NCI-H2227 (cell line): Measurements from ENCODE around the gene PPFIA1.
A peak's percentile ranks its signal among the peaks of the same experiment; 100 is the strongest.
"Not testable (repeated sequence)": the region's sequence is repeated elsewhere in the genome, so short reads cannot be mapped to it uniquely, and the experiment has no call there.

Experiments
- DNase-seq: peaks from one replicate; lab custom pipeline; 2025; ENCODE audit not compliant: unreplicated experiment; lab: John Stamatoyannopoulos, UW

The PPFIA1 gene

DNA sequence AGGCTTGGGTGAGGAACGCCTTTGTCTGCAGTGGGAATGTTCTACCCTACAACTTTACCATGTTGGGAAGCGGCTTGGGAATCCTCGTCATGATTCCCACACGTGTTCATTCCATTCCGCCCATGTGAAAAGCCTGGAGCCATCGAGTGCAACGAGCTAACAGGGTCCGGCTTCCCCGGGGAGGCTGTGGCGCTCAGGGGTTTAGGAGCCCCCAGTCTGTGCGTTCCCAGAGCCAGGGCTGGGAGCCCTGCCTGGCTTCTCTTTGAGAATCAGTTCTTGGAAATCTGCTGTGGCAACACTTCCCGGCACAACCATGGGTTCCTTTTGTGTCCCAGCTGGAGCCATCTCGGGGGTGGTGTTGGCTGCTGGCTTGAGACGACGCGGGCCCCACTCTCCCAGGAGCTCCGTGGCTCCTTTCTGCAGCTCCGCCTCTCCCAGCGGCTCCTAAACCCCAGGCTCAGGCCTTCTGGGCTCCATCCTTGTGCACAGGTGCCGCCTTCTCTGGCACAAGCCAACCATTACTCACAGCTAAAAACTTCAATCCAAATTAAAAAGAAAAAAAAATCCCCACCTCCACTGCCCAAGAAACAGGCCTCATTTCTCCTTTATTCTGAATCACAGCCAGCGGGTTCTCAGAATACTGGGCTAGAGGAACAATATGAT lies 18.7 kb upstream of the PPFIA1 start:
- DNase-seq, result no peak

DNA sequence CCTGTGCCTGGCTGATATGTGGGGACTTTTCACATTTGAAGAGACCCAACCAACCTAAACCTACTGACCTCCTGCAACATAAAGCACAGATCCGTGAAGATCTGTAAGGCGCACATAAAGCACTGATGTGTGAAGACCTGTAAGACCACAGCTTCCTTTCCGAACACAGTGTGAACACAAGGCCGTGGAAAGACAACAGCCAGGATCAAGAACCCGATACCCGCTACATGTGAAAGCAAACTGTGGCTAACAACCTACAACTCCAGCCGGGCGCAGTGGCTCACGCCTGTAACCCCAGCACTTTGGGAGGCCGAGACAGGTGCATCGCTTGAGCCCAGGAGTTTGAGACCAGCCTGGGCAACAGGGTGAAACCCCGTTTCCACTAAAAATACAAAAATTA lies 17.6 kb upstream of the PPFIA1 start:
- no peak for DNase-seq

DNA sequence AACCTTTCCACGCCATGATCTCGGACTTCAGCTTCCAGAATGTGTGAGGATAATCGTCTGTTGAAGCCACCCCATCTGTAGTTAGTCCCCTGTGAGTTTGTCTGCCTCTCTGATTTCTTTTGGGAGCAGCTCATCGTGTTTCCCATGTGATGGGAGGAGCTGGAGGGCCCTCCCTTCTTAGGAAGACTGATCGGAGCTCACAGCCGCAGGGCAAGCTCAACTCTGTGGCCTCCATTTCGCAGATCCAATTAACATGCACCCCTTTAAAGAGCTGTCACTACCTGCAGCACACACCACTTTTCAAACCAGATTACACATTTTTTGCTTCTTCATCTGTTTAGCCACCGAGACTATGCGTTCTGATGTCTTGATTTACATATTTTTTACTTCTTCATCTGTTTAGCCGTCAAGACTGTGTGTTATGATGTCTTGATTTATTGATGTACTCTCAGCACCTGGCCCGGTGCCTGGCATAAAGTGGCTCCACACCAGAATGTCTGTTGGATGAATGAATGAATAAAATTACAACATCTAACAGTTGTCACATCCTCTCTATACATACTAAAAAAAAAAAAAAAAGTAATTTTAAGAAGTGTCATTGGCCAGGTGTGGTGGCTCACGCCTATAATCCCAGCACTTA lies 14.9 kb upstream of the PPFIA1 start:
- DNase-seq, result no peak

DNA sequence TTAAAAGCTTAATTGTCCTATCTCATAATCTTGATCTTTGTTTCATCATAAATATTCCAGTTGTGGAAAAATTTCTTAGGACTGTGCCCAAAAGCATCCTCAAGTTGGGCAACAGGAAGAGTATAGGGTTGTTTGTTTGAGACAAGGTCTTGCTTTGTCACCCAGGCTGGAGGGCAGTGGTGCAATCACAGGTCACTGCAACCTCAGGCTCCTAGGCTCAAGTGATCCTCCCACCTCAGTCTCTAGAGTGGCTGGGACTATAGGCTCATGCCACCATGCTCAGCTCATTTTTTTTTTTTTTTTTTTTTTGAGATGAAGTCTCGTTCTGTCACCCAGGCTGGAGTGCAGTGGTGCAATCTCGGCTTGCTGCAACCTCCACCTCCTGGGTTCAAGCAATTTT lies 11.4 kb upstream of the PPFIA1 start:
- DNase-seq, result not testable (repeated sequence)

DNA sequence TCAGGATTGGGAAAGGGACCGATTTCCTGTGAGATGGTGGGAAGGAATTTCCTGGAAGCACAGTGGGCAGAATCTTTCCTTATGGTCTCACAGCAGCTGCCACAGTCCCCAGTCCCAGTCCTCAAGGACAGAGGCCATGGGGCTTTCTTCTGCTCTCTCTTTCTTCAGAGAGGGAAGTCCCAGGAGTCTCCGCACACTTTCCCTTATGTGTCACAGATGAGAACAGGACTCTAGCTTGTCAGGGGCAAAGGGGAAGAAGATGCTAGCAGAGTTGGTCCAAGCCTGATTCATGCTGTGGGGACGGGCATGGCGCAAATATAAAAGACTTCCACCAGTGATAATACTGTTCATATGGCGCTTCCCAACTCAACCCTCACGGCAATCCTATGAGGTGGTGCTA lies 7.5 kb upstream of the PPFIA1 start:
- DNase-seq, result no peak

DNA sequence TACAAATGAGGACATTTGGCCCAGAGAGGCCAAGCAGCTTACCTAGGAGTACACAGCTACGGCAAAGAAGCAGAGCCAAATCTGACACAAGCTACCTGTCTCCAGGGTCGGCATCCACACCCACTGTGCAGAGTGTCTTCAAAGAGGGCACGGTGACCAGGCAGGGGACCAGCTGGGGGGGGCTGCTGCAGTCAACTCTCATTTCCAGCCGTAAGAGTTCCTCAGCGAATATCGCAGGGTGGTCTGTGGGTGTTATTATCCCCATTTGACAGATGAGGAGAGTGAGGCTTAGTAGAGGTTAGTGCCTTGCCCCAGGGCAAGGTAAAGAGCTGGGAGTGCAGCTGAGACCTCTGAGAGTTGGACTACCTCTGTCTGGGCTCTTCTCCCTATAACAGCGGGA lies 7.1 kb upstream of the PPFIA1 start:
- no peak for DNase-seq

DNA sequence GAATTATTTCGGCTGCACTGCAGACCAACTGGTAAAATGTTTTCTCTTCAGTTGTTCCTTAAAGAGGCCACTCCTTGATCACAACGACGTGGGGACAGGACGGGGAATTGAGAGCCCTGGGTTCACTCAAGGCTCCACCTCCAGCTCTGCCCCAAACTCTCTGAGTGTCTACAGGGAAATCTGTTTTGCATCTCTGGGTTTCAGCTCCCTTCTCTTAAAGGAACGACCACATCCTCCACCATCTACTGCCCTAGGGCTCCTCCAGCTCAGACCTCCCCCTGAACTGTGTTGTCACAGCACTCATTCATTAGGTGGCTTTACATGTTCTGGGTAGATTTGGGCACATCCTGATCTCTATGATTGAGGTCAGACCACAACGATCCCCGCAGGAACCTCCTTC lies 5.1 kb upstream of the PPFIA1 start:
- no peak for DNase-seq

DNA sequence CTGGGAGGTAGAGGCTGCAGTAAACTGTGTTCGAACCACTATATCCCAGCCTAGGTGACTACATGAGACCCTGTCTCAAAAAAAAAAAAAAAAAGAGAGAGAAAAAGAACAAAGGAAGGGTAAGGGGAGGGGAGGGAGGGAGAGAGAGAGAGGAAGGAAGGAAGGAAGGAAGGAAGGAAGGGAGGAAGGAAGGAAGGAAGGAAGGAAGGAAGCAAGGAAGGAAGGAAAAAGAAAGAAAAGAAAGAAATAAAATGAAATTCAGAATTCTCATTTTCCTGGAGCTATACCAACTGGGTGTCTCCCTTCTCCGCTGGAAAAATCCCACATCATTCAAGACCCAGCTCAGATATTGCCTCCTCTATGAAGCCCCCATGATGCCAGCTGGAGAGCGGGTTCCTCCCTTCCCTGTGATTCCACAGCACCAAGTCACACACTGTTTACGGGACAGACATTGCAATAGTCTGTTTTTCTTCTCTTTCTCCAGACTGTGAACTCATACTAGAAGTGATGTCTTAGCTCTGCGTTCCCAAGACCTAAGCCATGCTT lies 3.0 kb upstream of the PPFIA1 start:
- no peak for DNase-seq

DNA sequence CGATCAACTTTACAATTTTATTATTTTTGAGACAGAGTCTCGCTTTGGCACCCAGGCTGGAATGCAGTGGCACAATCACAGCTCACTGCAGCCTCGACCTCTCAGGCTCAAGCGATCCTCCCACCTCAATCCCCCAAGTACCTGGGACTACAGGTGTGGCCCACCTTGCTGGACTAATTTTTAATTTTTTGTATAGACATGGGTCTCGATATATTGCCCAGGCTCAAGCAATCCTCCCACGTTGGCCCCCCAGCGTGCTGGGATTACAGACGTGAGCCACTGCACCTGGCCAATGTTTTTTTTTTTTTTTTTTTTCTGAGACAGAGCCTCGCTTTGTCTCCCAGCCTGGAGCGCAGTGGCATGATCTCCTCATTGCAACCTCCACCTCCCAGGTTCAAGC lies 2.0 kb upstream of the PPFIA1 start:
- DNase-seq, result no peak

DNA sequence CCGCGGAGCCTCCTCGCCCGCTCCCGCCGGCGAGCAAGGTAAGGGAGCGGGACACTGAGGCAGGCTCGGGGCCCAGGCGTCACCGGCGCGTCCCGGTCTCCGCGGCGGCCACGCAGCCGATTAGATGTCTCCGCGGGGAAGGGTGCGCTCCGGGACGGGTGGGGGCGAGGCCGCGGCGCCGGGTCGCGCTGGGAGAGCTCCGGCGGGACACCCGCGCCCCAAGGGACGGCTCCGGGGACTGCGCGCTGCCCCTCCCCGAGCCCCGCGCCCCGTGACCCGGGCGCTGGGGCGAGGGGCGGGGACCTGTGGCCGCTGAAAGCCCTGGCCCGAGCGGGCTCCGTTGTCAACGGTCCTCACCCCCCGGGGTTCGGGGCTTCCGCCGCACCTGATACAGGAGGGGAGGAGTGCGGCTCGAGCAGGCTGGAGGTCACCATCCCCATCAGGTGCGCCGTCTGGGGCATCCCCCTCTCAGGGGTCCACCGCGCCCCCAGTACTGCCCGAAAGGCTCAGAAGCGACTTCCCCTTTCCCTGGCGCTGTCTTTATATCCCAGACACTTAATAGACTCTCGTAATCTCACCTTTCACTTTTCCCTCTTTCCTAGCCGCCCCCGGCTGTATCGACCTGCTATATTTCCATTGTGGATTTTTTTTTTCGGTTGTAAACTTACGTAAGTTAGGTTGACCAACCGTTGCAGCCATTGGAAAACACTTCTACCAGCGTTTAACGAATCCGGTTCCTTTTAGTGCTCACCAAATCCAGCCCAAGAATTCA lies 573 bp downstream of the PPFIA1 start:
- DNase-seq, result peak; percentile 42

DNA sequence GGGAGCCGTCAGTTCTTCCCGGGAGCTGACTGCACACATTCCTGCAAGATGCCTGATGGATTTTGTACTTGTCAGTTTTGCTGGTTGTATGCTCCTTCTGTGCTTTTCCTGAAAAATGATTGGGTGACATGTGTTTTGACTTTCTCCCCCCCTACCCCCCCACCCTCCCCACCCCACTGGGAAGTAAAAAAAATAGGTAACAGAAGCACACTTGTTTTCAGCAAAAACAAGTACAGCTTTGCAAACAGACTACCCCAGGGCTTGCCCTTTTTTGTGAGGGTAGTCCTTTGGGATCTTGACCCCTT lies 1.1 kb downstream of the PPFIA1 start:
- DNase-seq, result no peak

DNA sequence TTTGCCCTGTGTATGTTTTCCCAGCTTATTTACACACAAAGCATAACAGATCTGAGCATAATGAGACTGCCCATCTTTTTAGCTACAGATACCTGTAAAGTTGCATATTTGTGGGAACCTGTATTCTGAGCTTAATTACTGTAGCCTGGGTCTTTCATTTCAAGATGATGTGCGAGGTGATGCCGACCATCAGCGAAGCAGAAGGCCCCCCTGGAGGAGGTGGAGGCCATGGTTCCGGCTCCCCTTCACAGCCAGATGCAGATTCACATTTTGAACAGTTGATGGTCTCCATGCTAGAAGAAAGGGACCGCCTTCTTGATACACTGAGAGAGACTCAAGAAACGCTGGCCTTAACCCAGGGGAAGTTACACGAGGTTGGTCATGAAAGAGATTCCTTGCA lies 1.5 kb downstream of the PPFIA1 start:
- no peak for DNase-seq

DNA sequence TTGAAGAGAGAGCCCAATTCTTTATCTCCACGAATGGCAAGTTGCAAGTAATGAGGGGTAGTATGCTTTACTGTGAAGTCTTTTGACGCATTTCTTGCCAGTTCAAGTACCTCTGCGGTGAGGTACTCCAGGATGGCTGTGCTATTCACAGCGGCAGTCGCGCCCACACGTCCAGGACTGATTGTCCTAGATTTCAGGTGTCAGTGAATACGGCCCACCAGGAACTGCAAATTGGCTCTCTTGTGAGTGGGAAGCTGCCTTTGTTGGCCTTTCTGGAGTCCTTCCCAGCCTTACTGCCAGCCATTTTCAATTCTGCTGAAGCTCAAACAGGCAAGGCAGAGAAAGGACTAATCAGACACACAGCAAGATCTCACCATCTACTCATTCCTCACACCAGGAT lies 8.5 kb downstream of the PPFIA1 start:
- DNase-seq, result peak; percentile 12

DNA sequence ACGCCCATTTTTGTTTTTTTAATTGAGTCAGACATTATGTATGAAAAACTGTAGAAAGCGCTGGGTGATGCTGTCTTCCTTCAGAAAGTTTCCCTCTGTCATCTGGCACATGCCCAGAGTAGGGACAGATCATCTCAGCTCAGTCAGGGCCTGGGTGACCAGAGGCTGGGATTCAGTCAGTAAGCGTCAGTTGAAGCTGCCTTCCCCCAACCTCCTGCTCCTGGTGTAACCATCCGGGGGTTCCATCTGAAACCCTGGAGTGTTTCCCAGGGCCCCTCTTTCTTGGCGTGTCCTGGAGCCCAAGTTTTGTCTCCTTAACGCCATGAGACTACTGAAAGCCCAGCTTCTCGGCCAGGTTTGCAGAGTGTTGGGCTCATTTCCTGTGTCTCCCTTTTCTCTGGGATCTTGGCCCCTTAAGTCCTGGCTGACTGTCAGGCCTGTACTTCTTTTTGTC lies 10.7 kb downstream of the PPFIA1 start:
- no peak for DNase-seq

DNA sequence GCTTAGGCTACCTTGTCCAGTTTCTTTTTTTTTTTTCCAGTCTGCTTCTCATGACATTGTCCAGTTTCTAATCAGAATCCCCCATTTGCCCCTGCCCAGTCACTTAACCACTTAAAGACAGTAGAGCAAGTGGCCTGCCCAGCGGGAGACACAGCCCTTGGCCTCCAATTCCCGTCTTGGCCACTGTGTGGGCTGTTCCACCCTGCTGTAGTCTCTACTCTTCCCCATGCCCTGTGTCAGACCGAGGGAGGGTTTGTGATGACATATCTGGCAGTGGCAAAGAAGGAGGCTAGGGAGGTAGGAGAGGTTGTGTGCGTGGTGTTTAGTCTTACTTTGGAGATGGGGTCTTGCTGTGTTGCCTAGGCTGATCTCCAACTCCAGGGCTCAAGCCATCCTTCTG lies 11.5 kb downstream of the PPFIA1 start:
- DNase-seq, result no peak

DNA sequence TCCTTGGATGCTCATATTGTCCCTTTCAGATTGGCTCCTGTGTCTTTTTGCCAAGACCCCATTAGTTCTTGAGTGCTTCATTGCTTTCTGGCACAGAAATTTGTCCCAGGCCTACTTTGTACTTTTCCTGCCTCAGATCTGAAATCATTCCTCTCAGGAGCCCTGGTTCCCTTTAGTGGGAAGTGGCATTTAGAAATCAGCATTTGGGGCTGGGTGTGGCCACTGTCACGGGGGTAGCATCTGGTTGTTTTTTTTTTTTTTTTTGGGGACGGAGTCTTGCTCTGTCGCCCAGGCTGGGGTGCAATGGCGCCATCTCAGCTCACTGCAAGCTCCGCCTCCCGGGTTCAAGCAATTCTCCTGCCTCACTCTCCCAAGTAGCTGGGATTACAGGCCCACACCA lies 18.2 kb downstream of the PPFIA1 start:
- DNase-seq, result no peak

DNA sequence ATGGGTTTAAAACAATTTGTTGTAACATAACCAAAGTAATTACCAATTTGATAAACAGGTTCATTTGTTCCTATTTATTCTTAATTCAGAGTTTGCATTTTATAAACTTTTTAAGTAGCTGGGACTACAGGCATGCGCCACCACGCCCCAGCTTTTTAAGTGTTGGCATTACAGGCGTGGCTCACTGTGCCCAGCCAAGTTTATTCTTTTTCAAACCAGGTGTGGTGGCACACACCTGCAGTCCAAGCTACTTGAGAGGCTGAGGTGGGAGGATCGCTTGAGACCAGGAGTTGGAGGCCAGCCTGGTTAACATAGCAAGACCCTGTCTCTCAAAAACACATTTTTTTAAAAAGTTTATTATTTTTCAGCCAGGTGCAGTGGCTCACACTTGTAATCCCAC lies 19.1 kb downstream of the PPFIA1 start:
- no peak for DNase-seq

DNA sequence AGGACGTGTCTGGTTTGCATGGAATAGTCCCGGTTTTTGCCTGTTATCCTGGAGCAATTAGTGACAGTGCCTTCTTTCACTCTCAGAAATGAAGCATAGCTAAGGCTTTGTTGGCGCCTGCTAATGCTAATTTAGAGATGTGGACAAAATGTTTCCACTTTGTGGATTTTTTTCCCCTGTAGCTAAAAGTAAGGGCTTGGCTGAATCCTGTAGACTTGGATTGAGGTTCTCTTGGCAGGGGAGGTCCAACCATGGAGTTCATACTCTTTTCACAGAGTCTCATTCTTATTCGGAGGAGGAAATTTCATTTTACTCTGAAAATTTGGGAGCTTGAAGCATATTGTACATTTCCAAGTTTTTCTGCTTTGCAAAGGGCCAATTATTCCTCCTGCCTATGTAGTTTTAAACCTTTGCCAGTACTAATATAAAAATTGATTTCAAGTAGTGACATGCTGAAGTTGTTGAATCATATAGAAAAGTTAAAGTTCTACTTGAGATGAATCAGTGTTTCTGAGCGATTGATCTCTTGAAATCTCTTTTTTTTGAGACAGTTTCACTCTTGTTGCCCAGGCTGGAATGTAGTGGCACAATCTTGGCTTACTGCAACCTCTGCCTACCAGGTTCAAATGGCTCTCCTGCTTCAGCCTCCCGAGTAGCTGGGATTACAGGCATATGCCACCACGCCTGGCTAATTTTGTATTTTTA lies 20.0 kb downstream of the PPFIA1 start:
- no peak for DNase-seq

DNA sequence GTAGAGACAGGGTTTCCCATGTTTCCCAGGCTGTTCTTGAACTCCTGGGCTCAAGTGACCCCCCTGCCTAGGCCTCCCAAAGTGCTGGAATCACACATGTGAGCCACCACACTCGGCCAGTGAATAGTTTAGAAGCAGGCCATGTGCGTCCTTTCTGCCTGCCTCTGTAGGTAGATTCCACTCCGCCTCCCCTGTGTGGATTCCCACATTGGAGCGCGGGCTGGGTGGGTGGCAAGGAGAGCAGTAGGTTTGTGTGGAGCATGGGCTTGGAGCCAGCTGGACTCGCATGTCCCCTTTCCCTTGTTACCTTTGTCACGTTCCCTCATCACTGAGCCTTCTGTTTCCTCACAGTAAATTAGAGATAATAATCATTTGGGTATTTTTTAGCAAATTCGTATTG lies 21.7 kb downstream of the PPFIA1 start:
- DNase-seq, result no peak

DNA sequence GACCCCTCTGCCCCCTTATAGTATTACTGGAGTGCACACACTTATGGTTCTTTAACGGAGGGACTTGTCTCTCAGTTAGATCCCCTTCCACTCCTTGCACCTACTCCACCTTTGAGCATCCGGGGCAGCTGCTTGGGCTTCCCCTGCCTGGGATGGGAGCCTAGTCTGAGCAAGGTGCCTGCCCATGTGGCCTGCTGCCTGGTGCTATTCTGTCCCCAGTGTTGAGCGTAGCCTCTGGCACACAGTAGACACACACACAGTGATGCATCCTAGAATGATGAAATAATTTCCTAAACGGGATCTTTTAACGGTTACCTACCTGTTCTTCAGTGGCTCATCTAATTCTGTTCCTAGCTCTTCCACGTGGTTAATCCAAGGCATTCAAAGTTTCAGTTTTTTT lies 22.4 kb downstream of the PPFIA1 start:
- DNase-seq, result no peak

DNA sequence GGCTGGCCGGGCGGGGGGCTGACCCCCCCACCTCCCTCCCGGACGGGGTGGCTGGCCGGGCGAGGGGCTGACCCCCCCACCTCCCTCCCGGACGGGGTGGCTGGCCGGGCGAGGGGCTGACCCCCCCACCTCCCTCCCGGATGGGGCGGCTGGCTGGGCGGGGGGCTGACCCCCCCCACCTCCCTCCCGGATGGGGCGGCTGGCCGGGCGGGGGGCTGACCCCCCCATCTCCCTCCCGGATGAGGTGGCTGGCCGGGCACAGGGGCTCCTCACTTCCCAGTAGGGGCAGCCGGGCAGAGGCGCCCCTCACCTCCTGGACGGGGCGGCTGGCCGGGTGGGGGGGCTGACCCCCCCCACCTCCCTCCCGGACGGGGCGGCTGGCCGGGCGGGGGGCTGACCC lies 24.7 kb downstream of the PPFIA1 start:
- DNase-seq, result not testable (repeated sequence)

DNA sequence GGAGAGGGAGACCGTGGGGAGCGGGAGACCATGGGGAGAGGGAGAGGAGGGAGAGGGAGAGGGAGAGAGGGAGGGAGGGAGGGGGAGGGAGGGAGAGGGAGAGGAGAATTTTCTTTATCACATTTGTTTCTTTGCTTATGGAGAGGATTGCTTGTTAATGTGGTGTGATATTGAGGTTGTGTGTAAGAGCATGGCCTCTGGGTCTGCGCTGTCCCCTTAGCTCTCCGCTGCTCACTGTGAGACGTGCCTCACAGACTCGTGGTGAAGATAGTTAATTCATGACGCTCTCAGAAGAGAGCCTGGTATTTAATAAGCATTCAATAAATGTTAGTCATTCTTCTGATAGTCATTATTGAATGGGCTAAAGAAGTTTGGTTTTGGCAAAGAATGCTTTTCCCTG lies 26.2 kb downstream of the PPFIA1 start:
- no peak for DNase-seq
